ENCODE measurements around the gene FBXL15. TPM values are rescaled to one million over a fixed set of nuclear protein-coding genes. Genes with fewer than 3 reads are reported as not detected.

The FBXL15 gene
- total RNA-seq, 4 donors from 2014 or later: 18.6 to 41.9 (median 26.1) TPM

- WGBS, 2 donors (ENCODE audit: low coverage in 1 of 2): 20 to 81% methylated on average over 1 to 2 of the region's 4 CpGs
- H3K4me3 ChIP-seq: no peak overlapping the region
- H3K9me3 ChIP-seq: no peaks in the 10 kb centered on the region
- H3K27ac ChIP-seq: peak overlapping the region in 2 of 4 donors; percentile 4 to 12
- H3K4me1 ChIP-seq: peaks cover 0 to 10% (median 0%) of the 10 kb centered on the region in 3 donors
- peak; percentile 61 for ATAC-seq
- no peaks in the 10 kb centered on the region for H3K27me3 ChIP-seq
- TF ChIP-seq POLR2A (IDR thresholded peaks at IDR 0.05) (no peak), POLR2AphosphoS5 (IDR thresholded peaks at IDR 0.05) (no peak), CTCF (IDR thresholded peaks at IDR 0.05) (no peak), EP300 (IDR thresholded peaks at IDR 0.05) (no peak)
- peaks cover 0 to 35% of the 10 kb centered on the region in 2 donors for H3K36me3 ChIP-seq
These were observed 35.8 kb upstream of the FBXL15 start for GRCh38 chr10:102384606-102385429.

- no peak overlapping the region for H3K27ac ChIP-seq
- no peaks in the 10 kb centered on the region for H3K36me3 ChIP-seq
- H3K9me3 ChIP-seq: no peaks in the 10 kb centered on the region
- 80 to 86% methylated on average over 3 of the region's 3 CpGs for WGBS, 2 donors (ENCODE audit: low coverage in 1 of 2)
- no peaks in the 10 kb centered on the region for H3K27me3 ChIP-seq
- no peak for ATAC-seq
- TF ChIP-seq CTCF (IDR thresholded peaks at IDR 0.05) (no peak), POLR2AphosphoS5 (IDR thresholded peaks at IDR 0.05) (no peak), POLR2A (IDR thresholded peaks at IDR 0.05) (no peak), EP300 (IDR thresholded peaks at IDR 0.05) (no peak)
- H3K4me1 ChIP-seq: peaks cover 0 to 24% (median 4%) of the 10 kb centered on the region in 3 donors
- H3K4me3 ChIP-seq: no peak overlapping the region
These were observed 30.7 kb upstream of the FBXL15 start for GRCh38 chr10:102389894-102390293.

- 90 to 95% methylated on average over 2 to 4 of the region's 5 CpGs for WGBS, 2 donors (ENCODE audit: low coverage in 1 of 2)
- no peak for TF ChIP-seq EP300 (IDR thresholded peaks at IDR 0.05)
- H3K27ac ChIP-seq: no peak overlapping the region
- H3K4me3 ChIP-seq: no peak overlapping the region
- ATAC-seq: no peak
- peaks cover 0 to 6% of the 10 kb centered on the region in 2 donors for H3K36me3 ChIP-seq
- H3K27me3 ChIP-seq: no peaks in the 10 kb centered on the region
- no peaks in the 10 kb centered on the region for H3K9me3 ChIP-seq
- peaks cover 0 to 35% (median 16%) of the 10 kb centered on the region in 3 donors for H3K4me1 ChIP-seq
These were observed 28.3 kb upstream of the FBXL15 start for GRCh38 chr10:102392306-102392705.

GRCh38 chr10:102393411-102394078, 27.1 kb upstream of the FBXL15 start:
- Histone ChIP-seq H3K9me3 (no peaks in the 10 kb centered on the region), H3K36me3 (peaks cover 0 to 19% of the 10 kb centered on the region in 2 donors), H3K27me3 (no peaks in the 10 kb centered on the region), H3K4me3 (peak overlapping the region; percentile 48 to 73), H3K4me1 (peaks cover 0 to 47% (median 17%) of the 10 kb centered on the region in 3 donors), H3K27ac (peak overlapping the region; percentile 86 to 98 (median 94))
- 36 to 49% methylated on average over 12 to 19 of the region's 30 CpGs for WGBS, 2 donors (ENCODE audit: low coverage in 1 of 2)
- ATAC-seq: no peak
- no peak for TF ChIP-seq POLR2A (IDR thresholded peaks at IDR 0.05)
- TF ChIP-seq CTCF (IDR thresholded peaks at IDR 0.05): peak in 2 of 4 experiments; percentile 96 to 98
- no peak for TF ChIP-seq POLR2AphosphoS5 (IDR thresholded peaks at IDR 0.05)
- no peak for TF ChIP-seq EP300 (IDR thresholded peaks at IDR 0.05)

GRCh38 chr10:102394079-102394800, 26.4 kb upstream of the FBXL15 start:
- Histone ChIP-seq H3K4me1 (peaks cover 0 to 54% (median 24%) of the 10 kb centered on the region in 3 donors), H3K27ac (peak overlapping the region; percentile 86 to 98 (median 94)), H3K27me3 (no peaks in the 10 kb centered on the region), H3K4me3 (peak overlapping the region; percentile 48 to 73), H3K9me3 (no peaks in the 10 kb centered on the region), H3K36me3 (peaks cover 0 to 21% of the 10 kb centered on the region in 2 donors)
- TF ChIP-seq EP300 (IDR thresholded peaks at IDR 0.05) (no peak), POLR2A (IDR thresholded peaks at IDR 0.05) (peak; percentile 76 to 79), CTCF (IDR thresholded peaks at IDR 0.05) (peak in 2 of 4 experiments; percentile 98 to 99), POLR2AphosphoS5 (IDR thresholded peaks at IDR 0.05) (peak; percentile 77)
- ATAC-seq: peak; percentile 92
- 0% methylated on average over 7 of the region's 71 CpGs; no CpG with 5 or more reads in 1 of the 2 donors for whole genome bisulfite sequencing, 2 donors (ENCODE audit: low coverage in 1 of 2)

Data from gastroesophageal sphincter (tissue), 4 donors.